Muscle of leg (tissue), 11 donors: Measurements from ENCODE around the gene WEE2. TPM values are rescaled to one million over a fixed set of nuclear protein-coding genes. Genes with fewer than 3 reads are reported as not detected.

Source experiments
- DNase-seq: peaks from one replicate; pipeline ENCODE4 v3.0.0; 2013
- H3K27ac ChIP-seq: one replicate; pipeline ENCODE4 v1.5.1; 2013; ENCODE audit warnings: mild to moderate bottlenecking, low read length, control low read depth
- H3K27me3 ChIP-seq: one replicate; pipeline ENCODE4 v1.6.1; 2013; ENCODE audit warnings: low read length; ENCODE audit not compliant: control insufficient read depth, insufficient read depth
- H3K36me3 ChIP-seq: one replicate; pipeline ENCODE4 v1.6.1; 2013; ENCODE audit warnings: low read length; ENCODE audit not compliant: control insufficient read depth, insufficient read depth
- H3K4me1 ChIP-seq: one replicate; pipeline ENCODE4 v1.6.1; 2013; ENCODE audit warnings: low read length; ENCODE audit not compliant: control insufficient read depth, insufficient read depth
- H3K4me3 ChIP-seq: one replicate; pipeline ENCODE4 v1.5.1; 2013; ENCODE audit warnings: low read length, control low read depth
- H3K9me3 ChIP-seq: replicated peaks from 2 replicates; pipeline ENCODE4 v1.6.1; 2013; ENCODE audit warnings: low read depth, low read length; ENCODE audit not compliant: control insufficient read depth
- WGBS: methylation state at CpG from one replicate; pipeline ENCODE4 v1.1.5; 2013; ENCODE audit warnings: missing lambda C conversion rate; ENCODE audit not compliant: insufficient coverage; 5-methylcytosine and 5-hydroxymethylcytosine counted together
- polyA plus RNA-seq, 8 donors: library from polyadenylated mRNA; unstranded; fragments of 120-200 nt; gene quantifications; one replicate each; pipeline versions ENCODE4 v1.2.1 to v1.2.3, GENCODE V29; 2013; ENCODE audit warnings: inconsistent platforms in 1 of 8, low replicate concordance in 1 of 8; ENCODE audit not compliant: insufficient read length in 8 of 8, insufficient read depth in 1 of 8
- total RNA-seq: library from RNA; stranded (reverse); fragments of 120-200 nt; gene quantifications from one replicate; pipeline ENCODE4 v1.2.4, GENCODE V29; 2013

Gene WEE2
- total and polyA plus RNA-seq, 9 donors, result 0.06 to 0.44 (median 0.11) TPM; not detected in 5

GRCh38 chr7:141712603-141713255 is 4.6 kb downstream of the WEE2 start:
- Histone ChIP-seq H3K9me3 (no peaks in the 10 kb centered on the region), H3K4me3 (no peak overlapping the region), H3K4me1 (no peaks in the 10 kb centered on the region), H3K36me3 (no peaks in the 10 kb centered on the region), H3K27ac (no peak overlapping the region), H3K27me3 (no peaks in the 10 kb centered on the region)
- DNase-seq, result no peak
- WGBS, result no CpG with 5 or more reads among the region's 5 CpGs

- Histone ChIP-seq H3K9me3 (no peaks in the 10 kb centered on the region), H3K27ac (no peak overlapping the region), H3K4me1 (no peaks in the 10 kb centered on the region), H3K4me3 (no peak overlapping the region), H3K27me3 (no peaks in the 10 kb centered on the region), H3K36me3 (no peaks in the 10 kb centered on the region)
- DNase-seq, result no peak
- WGBS, result 100% methylated on average over 1 of the region's 1 CpG
These were observed 5.7 kb downstream of the WEE2 start for GRCh38 chr7:141713890-141714289.

DNA sequence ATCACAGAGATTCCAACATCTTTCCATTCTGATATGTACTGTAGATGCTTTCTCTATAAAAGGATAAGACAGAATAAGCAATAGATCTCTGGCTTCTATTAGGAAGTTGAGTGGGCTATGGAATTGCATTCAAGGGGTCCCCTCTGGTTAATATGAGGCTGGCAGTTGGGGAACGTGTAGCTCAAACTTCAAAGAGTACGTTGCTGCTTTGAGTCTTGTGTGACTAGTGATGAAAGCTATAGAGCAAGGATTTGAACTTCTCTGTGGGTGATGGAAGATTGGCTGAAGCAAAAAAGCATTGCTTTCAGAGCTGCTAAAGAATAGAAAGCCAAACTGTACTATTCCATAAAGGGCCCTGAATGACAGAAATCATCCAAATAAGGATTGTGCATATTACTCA is 6.4 kb downstream of the WEE2 start:
- no peak for DNase-seq
- H3K36me3 ChIP-seq, result no peaks in the 10 kb centered on the region
- no peak overlapping the region for H3K4me3 ChIP-seq
- no peak overlapping the region for H3K27ac ChIP-seq
- H3K9me3 ChIP-seq, result no peaks in the 10 kb centered on the region
- no peaks in the 10 kb centered on the region for H3K27me3 ChIP-seq
- 47% methylated on average over 2 of the region's 2 CpGs for WGBS
- no peaks in the 10 kb centered on the region for H3K4me1 ChIP-seq

- no peak overlapping the region for H3K27ac ChIP-seq
- H3K4me1 ChIP-seq, result no peaks in the 10 kb centered on the region
- no peaks in the 10 kb centered on the region for H3K9me3 ChIP-seq
- no peak overlapping the region for H3K4me3 ChIP-seq
- no peaks in the 10 kb centered on the region for H3K27me3 ChIP-seq
- H3K36me3 ChIP-seq, result no peaks in the 10 kb centered on the region
- no CpG with 5 or more reads among the region's 4 CpGs for WGBS
- DNase-seq, result no peak
These were observed 6.9 kb downstream of the WEE2 start for GRCh38 chr7:141715018-141715417.

GRCh38 chr7:141715794-141716689 is 7.9 kb downstream of the WEE2 start:
- no peaks in the 10 kb centered on the region for H3K9me3 ChIP-seq
- no peaks in the 10 kb centered on the region for H3K36me3 ChIP-seq
- H3K4me1 ChIP-seq, result no peaks in the 10 kb centered on the region
- no peak overlapping the region for H3K4me3 ChIP-seq
- no peak for DNase-seq
- H3K27ac ChIP-seq, result no peak overlapping the region
- WGBS, result 40% methylated on average over 3 of the region's 6 CpGs
- H3K27me3 ChIP-seq, result no peaks in the 10 kb centered on the region

DNA sequence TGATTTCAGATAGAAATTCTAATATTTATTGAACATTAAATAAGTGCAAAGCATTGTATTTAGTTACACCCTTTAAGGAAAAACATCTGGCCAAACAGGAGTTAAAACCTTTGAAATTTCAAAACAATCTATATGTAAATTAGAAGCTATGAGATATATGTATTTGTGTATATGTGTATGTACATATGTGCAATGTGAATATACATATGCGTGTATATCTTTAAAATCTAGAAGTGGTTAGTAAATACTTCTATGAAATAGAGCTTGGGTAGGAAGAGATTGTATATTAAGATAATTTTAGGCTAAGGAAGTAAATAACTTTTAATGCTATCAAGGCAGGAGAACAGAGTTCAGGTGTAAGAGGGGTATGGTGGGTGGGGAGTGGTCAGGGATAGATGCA is 9.3 kb downstream of the WEE2 start:
- H3K27ac ChIP-seq, result no peak overlapping the region
- no peak for DNase-seq
- H3K27me3 ChIP-seq, result no peaks in the 10 kb centered on the region
- no CpG with 5 or more reads among the region's 1 CpG for WGBS
- H3K4me3 ChIP-seq, result no peak overlapping the region
- no peaks in the 10 kb centered on the region for H3K9me3 ChIP-seq
- no peaks in the 10 kb centered on the region for H3K4me1 ChIP-seq
- no peaks in the 10 kb centered on the region for H3K36me3 ChIP-seq

GRCh38 chr7:141722529-141722928 is 14.4 kb downstream of the WEE2 start:
- no peaks in the 10 kb centered on the region for H3K36me3 ChIP-seq
- no peaks in the 10 kb centered on the region for H3K9me3 ChIP-seq
- no peak for DNase-seq
- no peaks in the 10 kb centered on the region for H3K27me3 ChIP-seq
- H3K27ac ChIP-seq, result no peak overlapping the region
- no peak overlapping the region for H3K4me3 ChIP-seq
- H3K4me1 ChIP-seq, result no peaks in the 10 kb centered on the region
- no CpG with 5 or more reads among the region's 2 CpGs for WGBS

GRCh38 chr7:141729020-141729419 is 20.9 kb downstream of the WEE2 start:
- WGBS, result no CpG with 5 or more reads among the region's 1 CpG
- Histone ChIP-seq H3K4me1 (no peaks in the 10 kb centered on the region), H3K36me3 (no peaks in the 10 kb centered on the region), H3K27me3 (no peaks in the 10 kb centered on the region), H3K4me3 (no peak overlapping the region), H3K9me3 (no peaks in the 10 kb centered on the region), H3K27ac (no peak overlapping the region)
- no peak for DNase-seq

DNA sequence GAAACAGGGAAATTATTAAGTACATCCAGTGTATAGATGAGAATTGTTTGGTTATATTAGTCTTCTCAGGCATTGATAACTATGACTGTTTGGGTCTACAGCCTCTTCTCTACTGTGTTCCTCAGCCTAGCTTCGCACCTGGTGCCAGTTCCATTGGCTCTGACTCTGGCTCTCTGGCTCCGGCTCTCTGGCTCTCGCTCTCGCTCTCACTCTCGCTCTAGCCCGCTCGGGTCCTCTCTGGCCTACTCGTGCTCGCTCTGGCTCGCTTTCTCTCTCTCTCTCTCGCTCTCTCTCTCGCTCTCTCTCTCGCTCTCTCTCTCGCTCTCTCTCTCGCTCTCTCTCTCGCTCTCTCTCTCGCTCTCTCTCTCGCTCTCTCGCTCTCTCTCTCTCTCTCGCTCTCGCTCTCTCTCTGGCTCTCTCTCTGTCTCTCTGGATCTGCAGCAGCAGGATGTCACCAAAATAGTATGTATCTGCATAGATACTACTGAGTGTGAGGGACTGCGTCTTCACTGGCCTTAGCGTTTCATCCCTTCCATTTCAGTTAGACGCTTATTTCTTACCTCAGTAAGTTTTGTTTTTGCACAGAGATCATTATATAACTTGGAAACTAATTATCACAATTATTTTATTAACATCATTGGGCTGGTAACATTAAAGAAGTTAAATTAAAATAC is 23.5 kb downstream of the WEE2 start:
- DNase-seq, result no peak
- Histone ChIP-seq H3K4me3 (no peak overlapping the region), H3K27ac (no peak overlapping the region), H3K27me3 (no peaks in the 10 kb centered on the region), H3K36me3 (no peaks in the 10 kb centered on the region), H3K9me3 (no peaks in the 10 kb centered on the region), H3K4me1 (no peaks in the 10 kb centered on the region)
- 72% methylated on average over 10 of the region's 24 CpGs for WGBS
